GM21825 (cell line): Measurements from ENCODE around the gene SLC25A41.

Experiments
- ATAC-seq: cut with Tn5 transposase; IDR thresholded peaks from one replicate; pipeline ENCODE4 v1.9.1; 2021; ENCODE audit warnings: mild to moderate bottlenecking, moderate library complexity; ENCODE audit not compliant: unreplicated experiment

SLC25A41 gene

DNA sequence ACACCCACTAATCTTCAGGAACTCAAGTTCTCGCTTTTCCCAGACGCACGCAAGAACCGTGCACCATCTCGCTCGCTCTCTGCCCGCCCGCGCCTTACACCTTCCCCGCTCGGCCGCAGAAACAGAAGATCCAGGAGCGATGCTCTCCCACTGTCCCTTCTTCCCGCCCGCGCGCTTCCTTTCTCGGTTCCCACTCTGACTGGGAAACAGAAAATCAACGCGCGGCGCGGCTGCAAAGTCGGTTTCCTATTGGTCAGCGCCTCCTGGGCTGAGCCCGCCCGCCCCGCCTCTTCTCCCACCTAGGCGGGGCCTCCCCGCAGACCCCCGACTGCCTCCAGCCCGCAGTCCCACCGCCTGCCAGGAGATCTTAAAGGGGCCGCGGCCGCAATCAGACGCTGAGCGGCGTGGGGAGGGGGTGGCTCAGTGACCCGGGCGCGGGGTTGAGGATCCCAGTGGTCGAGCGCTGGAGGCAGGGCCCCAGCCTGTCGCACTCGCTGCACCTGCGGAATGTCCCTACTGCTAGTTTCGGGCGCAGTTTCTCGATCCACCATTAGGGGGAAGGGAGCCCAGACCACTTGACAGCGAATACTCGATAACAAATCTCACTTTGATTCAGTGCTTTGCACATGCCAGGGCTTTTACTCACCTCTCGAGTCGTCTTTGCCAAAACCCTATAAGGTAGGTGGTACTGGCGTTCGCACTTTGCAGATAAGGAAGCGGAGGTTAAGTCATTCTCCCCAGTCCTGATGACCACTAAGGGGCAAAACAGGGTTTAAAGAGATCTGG is 26.7 kb upstream of the SLC25A41 start:
- peak; percentile 72 for ATAC-seq

- peak; percentile 32 for ATAC-seq
Measured at GRCh38 chr19:6459262-6460098, 25.9 kb upstream of the SLC25A41 start, which contains the start of gene SLC25A23. SLC25A23 (minus strand) TSS chr19:6459792; CDS start chr19:6459628, 164 bp downstream.

DNA sequence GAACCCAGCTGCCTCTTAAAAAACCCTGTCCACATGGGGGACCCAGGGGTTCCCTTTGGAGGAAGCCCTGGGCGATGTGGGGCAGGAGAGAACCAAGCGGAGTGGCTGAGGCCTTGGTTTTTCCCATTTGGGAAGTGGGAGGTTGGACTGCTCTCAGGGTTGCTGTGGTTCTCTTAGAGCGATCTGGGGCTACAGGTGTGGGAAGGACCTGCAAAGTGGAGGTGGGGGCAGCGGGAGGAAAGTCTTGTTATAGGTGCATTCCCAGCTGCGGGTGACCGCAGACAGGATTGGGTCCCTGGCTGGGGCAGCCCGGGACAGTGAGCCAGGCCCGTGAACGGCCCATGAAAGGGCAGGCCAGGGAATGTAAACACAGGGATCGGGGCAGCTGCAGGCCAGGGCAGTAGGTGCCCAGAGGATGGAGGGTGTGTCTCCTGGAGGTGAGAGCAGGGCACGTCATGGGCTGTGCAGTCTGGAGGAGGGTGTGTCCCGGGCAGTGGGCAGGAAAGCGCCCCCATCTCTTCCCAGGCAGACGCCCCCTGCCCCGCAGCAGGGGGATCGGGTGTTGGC is 25.2 kb upstream of the SLC25A41 start:
- ATAC-seq = no peak

GRCh38 chr19:6457958-6458694 is 24.6 kb upstream of the SLC25A41 start:
- ATAC-seq = no peak

DNA sequence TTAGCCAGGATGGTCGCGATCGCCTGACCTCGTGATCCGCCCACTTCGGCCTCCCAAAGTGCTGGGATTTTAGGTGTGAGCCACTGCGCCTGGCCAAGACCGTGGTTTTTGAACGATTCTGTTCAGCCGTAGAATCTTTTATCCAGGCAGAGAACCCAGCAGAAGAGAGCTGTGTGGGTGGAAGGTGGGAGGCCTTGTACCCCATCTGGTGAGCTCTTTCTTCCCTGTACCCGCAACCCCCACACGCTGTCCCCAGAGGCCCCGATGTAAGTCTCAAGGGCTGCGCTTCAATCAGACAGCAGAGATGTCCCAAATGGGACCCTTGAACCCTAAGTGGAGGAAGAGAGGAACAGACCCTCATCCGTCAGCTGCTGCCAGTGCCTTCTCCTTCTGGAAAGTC is 22.4 kb upstream of the SLC25A41 start:
- no peak for ATAC-seq

DNA sequence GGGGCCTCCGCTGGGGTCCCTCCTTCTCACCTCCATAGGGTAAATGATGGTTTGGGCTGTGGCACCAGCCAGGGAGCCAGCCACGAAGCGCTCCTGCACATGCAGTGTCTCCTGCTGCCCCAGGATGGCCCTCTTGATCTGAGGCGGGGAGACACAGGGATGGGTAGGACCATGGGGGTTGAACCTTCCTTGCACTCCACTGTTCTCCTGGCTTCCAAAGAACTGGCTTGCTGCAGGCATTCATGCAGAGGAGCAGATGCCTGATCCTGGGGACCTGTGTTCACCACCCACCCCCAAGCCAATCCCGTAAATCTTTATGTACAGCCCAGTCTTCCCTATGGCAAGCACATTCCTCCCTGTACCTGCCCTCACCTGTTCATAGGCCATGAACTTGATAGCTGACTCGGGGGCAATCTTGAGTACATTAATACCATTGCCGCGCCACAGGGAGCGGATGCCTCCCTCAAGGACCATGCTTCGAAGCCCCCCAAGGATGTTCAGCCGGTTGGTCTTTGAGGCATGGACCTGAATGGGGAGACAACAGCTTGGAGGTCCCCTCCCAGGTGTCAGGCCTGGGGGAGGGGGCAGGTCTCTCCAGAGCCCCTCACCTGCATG is 20.5 kb upstream of the SLC25A41 start:
- ATAC-seq = no peak

- ATAC-seq = no peak
Measured at GRCh38 chr19:6452899-6453298, 19.3 kb upstream of the SLC25A41 start.

GRCh38 chr19:6452223-6452614 is 18.7 kb upstream of the SLC25A41 start:
- ATAC-seq = no peak

DNA sequence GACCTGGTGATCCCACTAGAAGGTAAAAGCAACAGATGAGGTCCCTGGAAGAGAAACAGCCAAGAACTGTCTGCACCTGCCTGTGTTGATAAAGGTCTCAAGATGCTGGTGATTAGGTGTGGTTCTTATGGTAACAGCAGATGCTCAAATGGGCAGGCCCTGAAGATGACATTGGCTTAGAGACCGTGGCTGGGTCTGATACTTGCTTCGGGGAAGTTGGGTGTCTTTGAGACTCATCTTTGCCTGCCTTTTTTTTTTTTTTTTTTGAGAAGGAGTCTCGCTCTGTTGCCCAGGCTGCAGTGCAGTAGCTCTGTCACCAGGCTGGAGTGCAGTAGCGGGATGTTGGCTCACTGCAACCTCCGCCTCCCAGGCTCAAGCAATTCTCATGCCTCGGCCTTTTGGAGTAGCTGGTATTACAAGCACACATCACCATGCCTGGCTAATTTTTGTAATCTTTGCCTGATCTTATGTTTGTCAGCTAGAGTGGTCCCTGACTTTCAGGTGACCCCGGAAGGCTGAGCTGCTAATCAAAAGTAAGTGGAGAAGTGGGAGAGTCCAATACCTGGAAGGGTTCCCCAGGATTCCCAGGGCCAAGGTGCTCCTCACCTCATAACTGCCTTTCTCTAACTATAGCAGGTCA is 18.1 kb upstream of the SLC25A41 start:
- no peak for ATAC-seq

- ATAC-seq = no peak
Measured at GRCh38 chr19:6450166-6450565, 16.6 kb upstream of the SLC25A41 start.

GRCh38 chr19:6448045-6448444 is 14.5 kb upstream of the SLC25A41 start:
- ATAC-seq = no peak

GRCh38 chr19:6446452-6446851 is 12.9 kb upstream of the SLC25A41 start:
- no peak for ATAC-seq

DNA sequence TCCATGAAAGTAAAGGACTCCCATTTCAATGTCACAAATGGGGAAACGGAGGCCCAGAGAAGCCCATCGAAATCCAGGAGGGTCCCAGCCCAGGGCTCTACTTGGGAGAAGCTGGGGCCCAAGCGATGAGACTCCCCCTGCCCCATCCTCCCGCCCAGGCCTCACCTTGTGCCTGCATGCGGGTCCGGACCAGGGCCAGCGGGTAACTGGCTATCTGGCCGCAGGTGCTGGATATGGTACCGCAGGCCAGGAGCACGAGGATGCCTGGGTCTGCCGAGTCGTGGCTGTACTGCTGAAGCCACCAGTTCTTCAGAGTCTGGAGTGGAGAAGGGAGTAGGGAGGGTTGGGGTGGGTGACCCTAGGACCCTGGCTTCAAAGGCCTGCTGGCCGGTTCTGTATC is 10.4 kb upstream of the SLC25A41 start:
- no peak for ATAC-seq

DNA sequence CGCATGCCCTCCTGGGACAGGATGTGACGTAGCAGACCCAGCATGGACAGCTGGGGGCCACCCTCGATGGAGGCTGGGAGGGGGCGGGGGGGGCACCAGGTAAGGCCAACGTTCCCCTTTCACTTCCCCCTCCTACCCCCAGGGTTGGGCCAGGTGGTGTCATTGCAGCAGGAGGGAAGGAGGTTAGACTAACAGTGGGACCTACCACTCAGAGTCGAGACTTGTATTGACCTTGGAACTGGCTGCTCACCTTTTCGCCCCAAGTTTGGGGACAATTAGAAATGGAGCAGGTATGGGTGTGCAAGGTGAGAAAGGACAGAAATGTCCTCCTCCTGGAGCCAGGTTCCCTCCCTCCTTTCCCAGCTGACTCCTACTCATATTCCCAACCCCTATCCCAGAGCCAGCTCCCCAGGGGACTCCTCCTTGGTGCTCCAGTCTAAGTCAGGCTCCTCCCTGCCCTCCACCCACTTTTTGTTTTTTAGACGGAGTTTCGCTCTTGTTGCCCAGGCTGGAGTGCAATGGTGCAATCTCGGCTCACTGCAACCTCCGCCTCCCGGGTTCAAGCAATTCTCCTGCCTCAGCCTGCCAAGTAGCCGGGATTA is 8.6 kb upstream of the SLC25A41 start:
- ATAC-seq = no peak

- ATAC-seq = no peak
Measured at GRCh38 chr19:6440905-6441304, 7.3 kb upstream of the SLC25A41 start.

DNA sequence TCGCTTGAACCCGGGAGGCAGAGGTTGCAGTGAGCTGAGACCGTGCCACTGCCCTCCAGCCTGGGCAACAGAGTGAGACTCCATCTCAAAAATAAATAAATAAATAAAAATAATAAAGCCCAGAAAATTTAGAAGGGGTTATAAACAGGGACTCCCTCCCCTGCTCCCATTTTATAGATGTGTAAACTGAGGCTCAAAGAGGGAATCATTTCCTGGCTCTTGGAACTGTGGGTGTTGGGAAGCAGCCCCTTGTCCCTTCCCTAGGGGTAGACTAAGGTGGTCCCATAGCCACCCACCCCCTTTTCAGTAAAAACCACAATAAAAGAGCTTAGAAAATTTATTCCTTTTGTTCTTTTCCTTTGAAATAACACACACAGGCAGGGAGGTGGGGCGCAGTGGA is 6.2 kb upstream of the SLC25A41 start:
- ATAC-seq = no peak

GRCh38 chr19:6433165-6433564 is 398 bp downstream of the SLC25A41 start:
- ATAC-seq = no peak

DNA sequence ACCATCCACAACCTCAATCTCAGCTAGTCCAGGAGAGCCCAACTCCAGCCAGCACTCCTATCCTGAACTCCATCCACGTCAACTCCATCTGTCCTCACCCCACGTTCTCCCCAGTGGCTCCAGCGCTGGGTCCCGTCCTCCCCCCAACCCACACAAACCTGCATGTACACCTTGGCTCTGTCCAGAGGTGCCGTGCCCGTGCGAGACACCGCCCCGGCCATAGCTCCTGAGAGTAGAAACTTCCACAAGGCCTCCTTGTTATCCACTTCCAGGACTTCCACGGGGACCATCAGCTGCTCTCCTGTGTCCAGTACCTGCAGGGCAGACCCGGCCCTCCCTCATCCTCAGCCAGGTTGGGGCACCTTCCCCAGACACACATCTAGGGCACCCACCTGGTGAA is 1.7 kb downstream of the SLC25A41 start:
- no peak for ATAC-seq

DNA sequence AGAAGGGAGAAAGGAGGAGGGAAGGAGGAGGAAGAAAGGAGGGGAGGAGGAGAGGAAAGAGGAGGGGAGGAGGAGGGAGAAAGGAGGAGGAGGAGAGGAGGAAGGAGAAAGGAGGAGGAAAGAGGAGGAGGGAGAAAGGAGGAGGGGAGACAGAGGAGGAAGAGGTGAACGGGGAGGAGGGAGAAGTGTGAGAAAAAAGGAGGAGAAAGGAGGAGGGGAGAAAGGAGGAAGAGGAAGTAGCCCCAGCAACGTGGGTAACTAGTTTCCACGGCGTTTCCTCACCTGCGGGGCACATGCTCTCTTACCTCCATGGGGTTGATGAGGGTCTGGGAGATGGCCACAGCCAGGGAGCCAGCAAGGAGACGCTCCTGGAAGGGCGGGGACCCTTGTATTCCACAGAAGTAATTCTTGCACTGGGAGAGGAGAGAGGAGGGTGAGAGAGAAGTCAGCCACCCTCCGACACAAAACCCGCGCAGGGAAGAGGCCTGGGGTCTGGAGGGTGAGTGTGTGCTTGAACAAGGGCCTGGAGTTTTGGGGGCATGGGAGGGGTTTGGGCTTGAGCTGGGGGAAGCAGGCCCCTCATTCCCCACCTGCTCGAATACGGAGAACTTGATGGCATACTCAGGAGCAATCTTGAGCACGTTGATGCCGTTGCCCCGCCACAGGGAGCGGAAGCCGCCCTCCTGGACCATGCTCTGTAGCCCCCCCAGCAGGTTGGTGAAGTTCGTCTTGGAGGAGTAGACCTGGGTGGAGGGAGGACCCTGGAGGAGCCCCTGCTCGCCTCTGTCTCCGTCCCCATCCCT is 3.9 kb downstream of the SLC25A41 start:
- ATAC-seq = no peak
